ENCODE results near the gene KCNJ14. TPM values are rescaled to one million over a fixed set of nuclear protein-coding genes. Genes with fewer than 3 reads are reported as not detected.

KCNJ14 gene
- total and polyA plus RNA-seq, 3 experiments from 2014 or later = 0.12 to 2.0 (median 1.8) TPM

- H3K27me3 Mint-ChIP-seq = peaks cover 3 to 24% of the 10 kb centered on the region in 2 donors
Measured at GRCh38 chr19:48419158-48419920, 36.0 kb upstream of the KCNJ14 start.

DNA sequence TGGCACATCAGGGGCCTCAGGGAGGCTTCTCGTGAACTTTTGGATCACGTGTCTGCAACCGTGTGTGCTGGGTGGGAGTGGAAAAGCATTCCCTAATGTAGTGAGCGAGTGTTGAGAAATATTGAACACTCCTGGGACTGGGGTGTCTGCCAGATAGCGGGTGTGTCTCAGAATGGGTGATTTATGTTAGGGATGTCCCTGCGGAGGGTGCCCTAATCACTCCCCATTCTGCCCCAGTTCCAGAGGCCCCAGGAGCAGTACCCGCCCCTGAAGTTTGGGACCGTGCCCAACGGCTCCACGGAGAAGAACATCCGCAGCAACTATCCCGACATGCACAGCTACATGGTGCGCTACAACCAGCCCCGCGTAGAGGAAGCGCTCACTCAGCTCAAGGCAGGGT is 33.8 kb upstream of the KCNJ14 start:
- no peaks in the 10 kb centered on the region for H3K36me3 Mint-ChIP-seq
- H3K4me1 Mint-ChIP-seq = peaks cover 9 to 12% (median 11%) of the 10 kb centered on the region in 3 donors
- peaks cover 2 to 18% of the 10 kb centered on the region in 2 donors for H3K27me3 Mint-ChIP-seq
- H3K4me3 ChIP-seq (ENCODE audit: low read length) = no peak overlapping the region
- no peaks in the 10 kb centered on the region for H3K36me3 ChIP-seq (ENCODE audit: insufficient read depth, low read length)
- H3K27me3 ChIP-seq (ENCODE audit: insufficient read depth, low read length, poor library complexity, severe bottlenecking) = no peaks in the 10 kb centered on the region
- DNase-seq = no peak
- no peak overlapping the region for H3K27ac ChIP-seq (ENCODE audit: low read depth, low read length)
- H3K4me1 ChIP-seq (ENCODE audit: insufficient read depth, low read length) = no peaks in the 10 kb centered on the region
- H3K9me3 Mint-ChIP-seq = no peaks in the 10 kb centered on the region
- no peak overlapping the region for H3K27ac Mint-ChIP-seq
- H3K9me3 ChIP-seq (ENCODE audit: low read length) = no peaks in the 10 kb centered on the region
- CTCF ChIA-PET = no interaction called here
- H3K4me3 Mint-ChIP-seq = no peak overlapping the region
- POLR2A ChIA-PET = no interaction called here

More at GRCh38 chr19:48419158-48419920, 36.0 kb upstream of the KCNJ14 start:
- H3K4me1 Mint-ChIP-seq = peaks cover 15 to 29% (median 16%) of the 10 kb centered on the region in 3 donors
- H3K27ac ChIP-seq (ENCODE audit: low read depth, low read length) = no peak overlapping the region
- no peaks in the 10 kb centered on the region for H3K9me3 Mint-ChIP-seq
- H3K36me3 ChIP-seq (ENCODE audit: insufficient read depth, low read length) = no peaks in the 10 kb centered on the region
- POLR2A ChIA-PET = no interaction called here
- peak overlapping the region; percentile 8 for H3K4me3 ChIP-seq (ENCODE audit: low read length)
- H3K27me3 ChIP-seq (ENCODE audit: insufficient read depth, low read length, poor library complexity, severe bottlenecking) = no peaks in the 10 kb centered on the region
- DNase-seq = peak; percentile 56 to 80 (median 69)
- peak overlapping the region in 6 of 8 donors; percentile 19 to 94 (median 84) for H3K27ac Mint-ChIP-seq
- peaks cover 12% of the 10 kb centered on the region for H3K4me1 ChIP-seq (ENCODE audit: insufficient read depth, low read length)
- H3K9me3 ChIP-seq (ENCODE audit: low read length) = no peaks in the 10 kb centered on the region
- H3K4me3 Mint-ChIP-seq = peak overlapping the region; percentile 55 to 91 (median 87)
- CTCF ChIA-PET = interaction anchor here (0.9 to 1.2 kb wide), 2 partner anchors 15 to 28 kb away, joined by 3 to 4 read pairs; partner anchors contain the start of gene KDELR1
- H3K36me3 Mint-ChIP-seq = no peaks in the 10 kb centered on the region

DNA sequence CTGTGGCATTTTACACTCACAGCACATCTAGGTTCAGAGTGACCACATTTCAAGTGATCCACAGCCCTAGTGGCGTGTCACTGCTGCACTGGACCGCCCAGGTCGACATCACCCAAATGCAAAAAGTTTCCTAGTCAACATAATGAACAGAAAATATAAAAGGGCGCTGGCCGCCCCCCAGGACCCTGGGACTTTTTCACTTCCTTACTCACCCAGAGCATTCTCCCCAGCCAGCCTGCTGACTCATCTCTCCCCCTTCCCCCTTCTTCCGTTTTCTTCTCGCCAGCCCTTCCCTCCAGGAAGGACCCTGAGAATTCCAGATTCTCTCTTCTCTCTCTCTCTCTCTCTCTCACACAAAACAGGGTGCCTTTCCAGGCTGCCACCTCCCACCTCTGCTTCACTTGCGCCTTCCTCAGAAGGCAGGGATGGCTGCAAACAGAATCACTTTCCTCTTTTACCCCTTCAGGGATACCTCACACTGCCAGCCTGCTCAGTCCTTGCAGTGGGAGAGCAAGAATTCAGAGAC is 30.6 kb upstream of the KCNJ14 start:
- H3K27ac Mint-ChIP-seq = no peak overlapping the region
- H3K4me1 ChIP-seq (ENCODE audit: insufficient read depth, low read length) = no peaks in the 10 kb centered on the region
- no peak overlapping the region for H3K4me3 ChIP-seq (ENCODE audit: low read length)
- no peaks in the 10 kb centered on the region for H3K9me3 ChIP-seq (ENCODE audit: low read length)
- POLR2A ChIA-PET = no interaction called here
- H3K27ac ChIP-seq (ENCODE audit: low read depth, low read length) = peak overlapping the region; percentile 43
- H3K36me3 ChIP-seq (ENCODE audit: insufficient read depth, low read length) = no peaks in the 10 kb centered on the region
- H3K4me3 Mint-ChIP-seq = no peak overlapping the region
- no peaks in the 10 kb centered on the region for H3K9me3 Mint-ChIP-seq
- no peaks in the 10 kb centered on the region for H3K27me3 ChIP-seq (ENCODE audit: insufficient read depth, low read length, poor library complexity, severe bottlenecking)
- CTCF ChIA-PET = no interaction called here
- H3K27me3 Mint-ChIP-seq = peaks cover 2 to 6% of the 10 kb centered on the region in 2 donors
- no peaks in the 10 kb centered on the region for H3K4me1 Mint-ChIP-seq
- H3K36me3 Mint-ChIP-seq = peaks cover 0 to under 1% (median 0%) of the 10 kb centered on the region in 3 donors
- no peak for DNase-seq

DNA sequence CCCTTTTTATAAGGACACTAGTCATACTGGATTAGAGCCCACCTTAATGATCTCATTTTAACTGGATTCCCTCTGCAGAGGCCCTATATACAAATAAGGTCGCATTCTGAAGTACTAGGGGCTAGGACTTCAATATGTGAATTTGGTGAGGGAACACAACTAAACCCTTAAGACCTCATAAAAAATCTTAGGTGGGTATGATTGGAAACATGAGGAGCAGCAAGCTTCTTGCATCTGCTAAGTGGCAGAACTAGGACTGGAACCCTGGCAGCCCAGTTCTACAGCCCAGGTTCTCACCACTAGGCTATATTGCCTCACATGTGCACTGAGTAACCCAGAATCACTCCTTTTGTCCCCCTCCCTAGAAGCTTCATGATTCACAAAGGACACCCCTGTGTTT is 26.7 kb upstream of the KCNJ14 start:
- Histone ChIP-seq H3K27ac (ENCODE audit: low read depth, low read length) (no peak overlapping the region), H3K9me3 (ENCODE audit: low read length) (no peaks in the 10 kb centered on the region), H3K4me1 (ENCODE audit: insufficient read depth, low read length) (no peaks in the 10 kb centered on the region), H3K27me3 (ENCODE audit: insufficient read depth, low read length, poor library complexity, severe bottlenecking) (no peaks in the 10 kb centered on the region), H3K4me3 (ENCODE audit: low read length) (no peak overlapping the region), H3K36me3 (ENCODE audit: insufficient read depth, low read length) (no peaks in the 10 kb centered on the region)
- ChIA-PET CTCF (no interaction called here), POLR2A (no interaction called here)
- peaks cover 2 to 7% of the 10 kb centered on the region in 2 donors for H3K27me3 Mint-ChIP-seq
- H3K9me3 Mint-ChIP-seq = no peaks in the 10 kb centered on the region
- no peak overlapping the region for H3K4me3 Mint-ChIP-seq
- peak overlapping the region in 1 of 8 donors; percentile 41 for H3K27ac Mint-ChIP-seq
- no peak for DNase-seq
- H3K36me3 Mint-ChIP-seq = peaks cover 0 to 3% (median 2%) of the 10 kb centered on the region in 3 donors
- no peaks in the 10 kb centered on the region for H3K4me1 Mint-ChIP-seq

GRCh38 chr19:48433337-48433736 is 22.0 kb upstream of the KCNJ14 start:
- Histone ChIP-seq H3K4me3 (ENCODE audit: low read length) (no peak overlapping the region), H3K9me3 (ENCODE audit: low read length) (no peaks in the 10 kb centered on the region), H3K27me3 (ENCODE audit: insufficient read depth, low read length, poor library complexity, severe bottlenecking) (no peaks in the 10 kb centered on the region), H3K4me1 (ENCODE audit: insufficient read depth, low read length) (no peaks in the 10 kb centered on the region), H3K27ac (ENCODE audit: low read depth, low read length) (no peak overlapping the region), H3K36me3 (ENCODE audit: insufficient read depth, low read length) (no peaks in the 10 kb centered on the region)
- Mint-ChIP-seq H3K4me3 (no peak overlapping the region), H3K27me3 (peaks cover 15 to 32% of the 10 kb centered on the region in 2 donors), H3K4me1 (no peaks in the 10 kb centered on the region), H3K36me3 (peaks cover 0 to 3% (median 3%) of the 10 kb centered on the region in 3 donors), H3K9me3 (no peaks in the 10 kb centered on the region), H3K27ac (no peak overlapping the region)
- no peak for DNase-seq
- ChIA-PET CTCF (no interaction called here), POLR2A (interaction anchor here (0.6 kb wide), 1 partner anchor 63 kb away, joined by 3 read pairs; no protein-coding TSS in a partner anchor)

DNA sequence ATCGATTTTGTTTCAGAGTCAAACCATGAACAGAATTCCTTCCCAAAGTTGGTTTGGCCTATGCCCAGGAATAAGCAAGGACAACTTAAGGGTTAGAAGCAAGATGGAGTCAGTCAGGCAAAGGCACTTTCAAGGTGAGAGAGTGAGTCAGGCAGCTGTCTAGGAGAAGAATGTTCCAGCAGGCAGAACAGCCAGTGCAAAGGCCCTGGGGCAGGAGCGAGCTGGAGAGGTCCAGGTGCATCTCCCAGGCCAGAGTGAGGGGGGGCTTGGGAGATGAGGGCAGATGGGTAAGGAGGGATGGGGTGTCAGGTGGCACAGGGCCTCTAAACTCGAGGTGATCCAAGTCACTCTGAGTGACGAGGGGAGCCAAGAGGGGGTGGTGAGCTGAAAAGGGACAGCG is 18.8 kb upstream of the KCNJ14 start:
- H3K27ac Mint-ChIP-seq = no peak overlapping the region
- ChIA-PET CTCF (no interaction called here), POLR2A (no interaction called here)
- H3K36me3 Mint-ChIP-seq = peaks cover 0 to 2% (median 0%) of the 10 kb centered on the region in 3 donors
- no peak overlapping the region for H3K4me3 Mint-ChIP-seq
- H3K9me3 Mint-ChIP-seq = no peaks in the 10 kb centered on the region
- H3K4me1 Mint-ChIP-seq = no peaks in the 10 kb centered on the region
- Histone ChIP-seq H3K36me3 (ENCODE audit: insufficient read depth, low read length) (no peaks in the 10 kb centered on the region), H3K4me1 (ENCODE audit: insufficient read depth, low read length) (no peaks in the 10 kb centered on the region), H3K27me3 (ENCODE audit: insufficient read depth, low read length, poor library complexity, severe bottlenecking) (peaks cover under 1% of the 10 kb centered on the region), H3K9me3 (ENCODE audit: low read length) (no peaks in the 10 kb centered on the region), H3K4me3 (ENCODE audit: low read length) (no peak overlapping the region), H3K27ac (ENCODE audit: low read depth, low read length) (no peak overlapping the region)
- peaks cover 16 to 37% of the 10 kb centered on the region in 2 donors for H3K27me3 Mint-ChIP-seq
- no peak for DNase-seq

DNA sequence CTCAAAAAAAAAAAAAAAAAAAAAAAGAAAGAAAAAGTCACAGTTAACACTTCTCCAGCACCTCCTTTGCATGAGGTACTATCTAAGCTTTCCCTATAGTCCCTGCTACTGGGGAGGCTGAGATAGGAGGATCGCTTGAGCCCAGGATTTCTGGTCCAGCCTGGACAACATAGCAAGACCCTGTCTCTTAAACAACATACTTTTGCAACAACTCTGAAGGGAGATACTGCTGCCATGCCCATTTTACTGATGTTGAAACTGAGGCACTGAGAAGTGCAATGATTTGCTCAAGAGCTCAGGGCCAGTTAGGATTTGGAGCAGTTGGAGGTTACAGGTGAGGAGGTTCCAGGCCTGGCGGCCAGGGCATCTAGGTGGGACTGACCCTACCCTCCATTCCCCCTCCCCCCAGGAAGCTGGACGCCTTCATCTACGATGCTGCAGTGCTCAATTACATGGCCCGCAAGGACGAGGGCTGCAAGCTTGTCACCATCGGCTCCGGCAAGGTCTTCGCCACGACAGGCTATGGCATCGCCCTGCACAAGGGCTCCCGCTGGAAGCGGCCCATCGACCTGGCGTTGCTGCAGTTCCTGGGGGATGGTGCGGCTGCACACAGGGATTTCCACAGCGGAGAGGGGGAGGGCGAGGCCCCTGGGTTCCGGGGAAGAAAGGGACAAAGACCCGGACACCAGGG is 13.9 kb upstream of the KCNJ14 start:
- Mint-ChIP-seq H3K27me3 (peaks cover 21 to 37% of the 10 kb centered on the region in 2 donors), H3K36me3 (peaks cover 0 to 12% (median 0%) of the 10 kb centered on the region in 3 donors), H3K27ac (peak overlapping the region in 2 of 8 donors; percentile 40 to 47), H3K4me3 (peak overlapping the region in 6 of 7 donors; percentile 15 to 68 (median 60)), H3K4me1 (peaks cover 18 to 30% (median 24%) of the 10 kb centered on the region in 3 donors), H3K9me3 (peaks cover 0 to 1% (median 0%) of the 10 kb centered on the region in 5 donors)
- no peak for DNase-seq
- Histone ChIP-seq H3K4me1 (ENCODE audit: insufficient read depth, low read length) (peaks cover 17% of the 10 kb centered on the region), H3K27ac (ENCODE audit: low read depth, low read length) (no peak overlapping the region), H3K27me3 (ENCODE audit: insufficient read depth, low read length, poor library complexity, severe bottlenecking) (peaks cover 13% of the 10 kb centered on the region), H3K36me3 (ENCODE audit: insufficient read depth, low read length) (no peaks in the 10 kb centered on the region), H3K4me3 (ENCODE audit: low read length) (no peak overlapping the region), H3K9me3 (ENCODE audit: low read length) (no peaks in the 10 kb centered on the region)
- CTCF ChIA-PET = interaction anchor here (0.6 kb wide), 1 partner anchor 107 kb away, joined by 3 read pairs; no protein-coding TSS in a partner anchor
- POLR2A ChIA-PET = interaction anchor here (0.7 to 0.8 kb wide), 2 partner anchors 29 to 106 kb away, joined by 3 to 6 read pairs; no protein-coding TSS in a partner anchor

Data from CD8-positive, alpha-beta memory T cell (primary cell).